NOMO-1 (cell line): Measurements from ENCODE around the gene PLCD1.

Source experiments
- DNase-seq, 2 experiments: peaks; one replicate each; lab custom pipeline; 2025; ENCODE audit not compliant: unreplicated experiment in 2 of 2; lab: John Stamatoyannopoulos, UW

Gene PLCD1

DNA sequence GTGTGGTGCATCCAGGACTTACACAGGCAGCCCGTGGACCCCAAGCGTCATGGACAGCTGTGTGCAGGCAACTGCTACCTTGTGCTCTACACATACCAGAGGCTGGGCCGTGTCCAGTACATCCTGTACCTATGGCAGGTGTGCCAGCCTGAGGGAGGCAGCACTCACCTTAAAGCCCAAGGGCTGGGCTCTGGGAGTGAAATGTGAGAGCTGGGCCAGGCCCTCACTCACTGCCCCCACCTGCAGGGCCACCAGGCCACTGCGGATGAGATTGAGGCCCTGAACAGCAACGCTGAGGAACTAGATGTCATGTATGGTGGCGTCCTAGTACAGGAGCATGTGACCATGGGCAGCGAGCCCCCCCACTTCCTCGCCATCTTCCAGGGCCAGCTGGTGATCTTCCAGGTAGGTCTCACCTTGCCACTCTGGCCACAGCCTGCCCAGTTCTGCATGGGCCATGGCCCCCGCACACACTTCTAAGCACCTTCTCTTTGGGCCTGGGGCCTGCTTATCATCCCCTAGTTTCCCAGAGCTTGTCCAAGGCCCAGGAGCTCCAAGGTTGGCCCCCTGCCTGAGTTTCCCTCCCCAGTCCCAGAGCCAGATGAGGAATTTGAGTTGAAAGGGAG, 27.9 kb downstream of the PLCD1 start:
- DNase-seq: no peak

DNA sequence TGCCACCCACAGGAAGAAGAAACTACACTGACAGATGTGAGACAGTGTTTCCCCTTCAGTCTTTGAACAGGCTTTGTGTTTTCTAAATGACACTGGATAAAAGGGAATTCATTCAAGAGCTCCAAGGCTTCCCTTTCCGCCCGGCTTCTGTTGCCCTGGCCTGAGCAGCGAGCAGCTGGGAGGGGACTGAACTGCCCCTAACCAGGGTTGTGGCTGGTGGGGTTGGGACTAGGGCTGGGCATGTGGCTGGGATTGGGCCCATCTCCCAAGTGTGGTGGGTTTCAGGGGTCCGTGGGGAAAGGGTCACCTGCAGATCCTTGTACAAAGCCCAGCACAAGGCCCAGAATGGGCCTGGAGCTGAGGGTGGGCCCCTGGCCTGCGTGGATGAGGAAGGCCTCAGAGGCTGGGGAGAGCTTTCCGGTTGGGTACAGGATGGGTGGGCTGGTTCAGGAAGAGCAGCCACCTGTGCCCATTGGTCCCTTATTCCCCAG, 28.4 kb downstream of the PLCD1 start:
- DNase-seq: no peak

DNA sequence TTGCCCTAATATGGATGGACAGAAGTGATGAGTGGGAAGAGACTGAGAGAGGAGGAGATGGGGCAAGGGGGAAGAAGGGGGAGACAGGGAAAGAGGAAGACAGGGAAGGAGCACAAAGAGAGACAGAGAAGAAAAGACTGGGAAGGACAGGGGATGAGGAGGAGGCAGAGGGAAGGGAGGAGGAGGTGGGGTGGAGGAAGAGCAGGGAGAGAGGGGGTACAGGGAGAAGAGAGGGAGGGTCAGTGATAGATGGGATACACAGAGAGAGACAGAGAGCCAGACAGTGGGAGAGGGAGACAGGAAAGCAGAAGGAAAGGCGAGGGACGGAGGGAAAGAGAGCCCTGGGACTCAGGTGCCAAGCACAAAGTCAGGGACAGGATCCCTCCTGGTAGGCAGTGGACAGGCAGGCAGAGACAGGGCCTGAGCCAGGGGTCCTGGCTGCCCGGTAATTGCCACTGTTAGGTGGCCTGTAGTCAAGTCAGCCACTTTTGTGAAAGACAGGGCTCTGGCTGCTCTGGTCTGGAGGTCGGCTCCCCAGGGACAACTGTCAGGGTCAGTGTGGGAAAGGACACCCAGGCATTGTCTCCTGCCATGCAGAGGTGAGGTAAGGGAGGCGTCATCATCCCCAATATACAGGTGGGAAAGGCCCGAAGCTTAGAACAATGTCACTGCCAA, 29.1 kb downstream of the PLCD1 start:
- no peak for DNase-seq

DNA sequence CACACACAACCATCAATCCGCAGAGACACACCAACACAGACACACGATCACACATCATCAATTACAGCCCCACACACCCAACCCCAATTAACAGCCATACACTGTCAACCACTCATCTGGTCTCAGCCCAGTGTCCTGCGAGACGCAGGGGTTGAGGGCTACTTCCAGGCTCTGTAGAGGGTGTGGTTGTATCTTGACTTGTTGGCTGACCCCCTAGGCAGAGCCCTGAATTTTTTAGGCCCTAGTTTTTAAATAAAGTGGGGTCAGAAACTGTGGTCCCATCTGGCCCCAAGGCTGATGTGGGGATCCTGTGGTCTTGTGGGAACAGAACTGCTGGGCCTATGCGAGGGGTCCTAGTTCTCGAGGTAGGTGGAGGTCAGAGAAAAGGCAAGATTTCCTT, 29.6 kb downstream of the PLCD1 start:
- DNase-seq: no peak

DNA sequence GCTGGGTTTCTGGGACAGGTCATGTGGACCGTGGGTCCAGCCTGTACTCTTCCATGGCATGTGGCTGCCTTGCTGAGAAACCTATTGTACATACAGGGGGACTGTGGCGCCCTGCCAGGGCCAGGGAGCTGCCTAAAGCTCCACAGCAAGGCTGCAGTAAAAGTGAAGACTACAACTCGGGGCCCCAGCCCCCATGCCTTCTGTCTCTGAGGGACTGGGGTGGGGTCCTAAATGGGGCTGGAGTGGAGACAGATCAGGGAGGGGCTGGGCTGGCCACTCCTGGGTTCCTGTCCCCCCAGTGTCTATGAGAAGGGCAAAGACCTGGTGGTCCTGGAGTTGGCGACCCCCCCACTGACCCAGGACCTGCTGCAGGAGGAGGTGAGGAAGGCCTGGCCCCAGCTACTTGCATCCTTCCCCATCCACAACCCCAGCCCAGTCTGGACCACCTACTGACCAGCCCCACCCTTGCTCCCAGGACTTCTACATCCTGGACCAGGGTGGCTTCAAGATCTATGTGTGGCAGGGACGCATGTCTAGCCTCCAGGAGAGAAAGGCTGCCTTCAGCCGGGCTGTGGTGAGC, 31.6 kb downstream of the PLCD1 start:
- DNase-seq: no peak

DNA sequence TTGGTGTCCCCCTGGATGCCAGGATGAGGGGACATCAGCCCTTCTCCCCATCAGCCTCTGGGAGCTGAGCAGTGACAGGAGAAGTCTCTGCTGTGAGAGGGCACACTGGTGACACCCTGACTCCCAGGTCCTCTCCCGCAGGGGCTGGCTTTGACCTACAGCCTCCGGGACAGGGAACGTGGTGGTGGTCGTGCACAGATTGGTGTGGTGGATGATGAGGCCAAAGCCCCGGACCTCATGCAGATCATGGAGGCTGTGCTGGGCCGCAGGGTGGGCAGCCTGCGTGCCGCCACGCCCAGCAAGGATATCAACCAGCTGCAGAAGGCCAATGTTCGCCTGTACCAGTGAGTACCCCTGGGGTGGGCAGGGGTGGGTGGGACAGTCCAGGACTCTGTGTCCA, 32.1 kb downstream of the PLCD1 start:
- no peak for DNase-seq

DNA sequence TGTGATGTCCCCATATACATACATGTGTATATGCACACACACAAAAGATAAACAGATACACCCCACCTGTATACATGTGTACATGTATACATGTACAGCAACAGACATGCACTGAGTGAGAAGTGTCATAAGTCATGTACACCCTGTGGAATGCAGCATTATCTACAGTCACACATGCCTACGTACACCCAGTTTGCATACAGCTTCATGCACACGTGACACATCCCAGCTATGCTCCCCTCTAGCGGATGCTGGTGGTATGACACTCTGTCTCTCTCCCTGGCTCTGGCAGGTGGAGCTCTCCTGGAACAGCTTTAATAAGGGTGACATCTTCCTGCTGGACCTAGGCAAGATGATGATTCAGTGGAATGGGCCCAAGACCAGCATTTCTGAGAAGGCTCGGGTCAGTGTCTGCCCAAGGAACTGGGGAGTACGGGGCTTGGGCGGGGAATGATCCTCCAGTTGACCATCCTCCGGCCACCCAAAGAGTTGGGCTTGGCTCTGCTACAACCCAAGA, 32.6 kb downstream of the PLCD1 start:
- peak; percentile 57 to 76 for DNase-seq

DNA sequence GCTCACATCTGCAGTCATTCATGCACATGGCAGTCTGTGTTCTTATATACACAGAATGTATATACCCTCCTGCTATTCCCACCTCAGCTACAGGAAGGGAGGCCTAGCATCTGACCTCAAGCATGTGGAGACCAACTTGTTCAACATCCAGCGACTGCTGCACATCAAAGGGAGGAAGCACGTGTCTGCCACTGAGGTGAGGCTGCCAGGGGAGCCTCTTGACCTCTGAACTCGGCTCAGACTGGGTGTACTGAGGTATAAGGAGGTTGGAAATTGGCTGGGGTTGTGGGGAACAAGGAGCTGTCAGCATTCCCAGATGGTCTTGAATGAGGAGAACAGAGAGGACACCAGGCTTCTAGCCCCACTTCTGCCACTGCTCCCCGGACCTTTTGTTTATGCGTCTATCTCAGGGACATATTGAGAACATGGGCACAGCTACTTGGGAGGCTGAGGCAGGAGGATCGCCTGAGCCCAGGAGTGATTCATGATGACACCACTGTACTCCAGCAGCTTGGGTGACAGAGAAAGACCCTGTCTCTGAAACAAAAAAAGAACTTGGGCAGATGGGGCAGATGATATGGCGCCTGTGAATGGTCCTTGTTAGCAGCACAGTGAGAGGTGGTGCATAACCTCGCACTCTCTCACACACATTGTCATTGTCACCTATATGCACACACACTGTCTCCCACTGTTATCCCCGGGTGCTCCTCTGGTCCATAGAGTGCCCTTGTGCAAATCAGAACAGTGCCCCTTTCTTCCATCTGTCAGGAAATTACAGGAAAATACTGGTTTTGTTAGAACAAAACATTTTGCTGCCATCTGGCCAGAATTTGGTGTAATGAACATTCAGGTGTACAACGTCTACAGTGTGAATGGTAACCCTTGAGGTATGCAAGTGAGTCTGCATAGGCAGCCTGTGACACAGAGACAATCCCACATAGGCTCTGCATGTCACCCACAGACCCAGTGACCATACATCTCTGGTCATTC, 33.5 kb downstream of the PLCD1 start:
- DNase-seq: no peak

DNA sequence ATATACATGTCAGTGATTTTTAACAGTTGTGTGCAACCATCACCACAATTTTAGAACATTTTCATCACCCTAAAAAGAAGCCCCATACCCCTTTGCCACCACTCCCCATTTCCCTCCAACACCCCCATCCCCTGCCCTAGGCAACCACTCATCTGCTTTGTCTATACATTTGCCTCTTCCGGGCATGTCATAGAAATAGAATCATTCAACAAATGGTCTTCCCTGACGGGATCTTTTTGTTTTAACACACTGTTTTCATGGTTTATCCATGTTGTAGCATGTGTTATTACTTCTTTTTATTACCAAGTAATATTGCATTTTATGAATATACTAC, 34.8 kb downstream of the PLCD1 start:
- DNase-seq: peak in 1 of 2 experiments; percentile 10

DNA sequence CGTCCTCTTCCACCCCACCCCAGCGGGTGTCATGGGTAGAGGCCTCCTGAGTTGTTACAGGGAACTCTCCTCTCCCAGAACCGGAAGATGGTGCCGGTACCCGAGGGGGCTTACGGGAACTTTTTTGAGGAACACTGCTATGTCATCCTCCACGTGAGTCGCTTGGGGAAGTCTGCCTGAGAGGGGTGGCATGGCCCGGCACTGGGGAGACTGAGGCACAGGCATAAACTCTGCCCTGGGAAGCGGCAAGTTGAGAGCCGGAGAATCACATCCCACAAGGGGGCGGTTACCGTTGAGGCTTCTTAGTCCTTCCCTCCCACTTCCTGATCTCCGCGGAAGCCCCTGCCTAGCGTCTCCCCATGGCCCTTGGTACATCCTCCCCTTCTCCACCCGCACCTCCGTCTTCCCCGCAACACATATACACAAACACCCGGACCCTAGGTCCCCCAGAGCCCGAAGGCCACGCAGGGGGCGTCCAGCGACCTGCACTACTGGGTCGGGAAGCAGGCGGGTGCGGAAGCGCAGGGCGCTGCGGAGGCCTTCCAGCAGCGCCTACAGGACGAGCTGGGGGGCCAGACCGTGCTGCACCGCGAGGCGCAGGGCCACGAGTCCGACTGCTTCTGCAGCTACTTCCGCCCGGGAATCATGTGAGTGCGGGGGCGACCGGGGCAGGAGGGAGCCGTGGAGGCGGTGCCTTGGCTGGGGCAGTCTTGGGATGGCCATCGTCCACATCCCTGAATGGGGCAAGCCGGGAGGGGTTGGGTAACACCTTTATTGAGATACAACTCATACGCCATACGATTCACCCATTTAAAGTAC, 35.4 kb downstream of the PLCD1 start:
- DNase-seq: peak; percentile 70 to 81

DNA sequence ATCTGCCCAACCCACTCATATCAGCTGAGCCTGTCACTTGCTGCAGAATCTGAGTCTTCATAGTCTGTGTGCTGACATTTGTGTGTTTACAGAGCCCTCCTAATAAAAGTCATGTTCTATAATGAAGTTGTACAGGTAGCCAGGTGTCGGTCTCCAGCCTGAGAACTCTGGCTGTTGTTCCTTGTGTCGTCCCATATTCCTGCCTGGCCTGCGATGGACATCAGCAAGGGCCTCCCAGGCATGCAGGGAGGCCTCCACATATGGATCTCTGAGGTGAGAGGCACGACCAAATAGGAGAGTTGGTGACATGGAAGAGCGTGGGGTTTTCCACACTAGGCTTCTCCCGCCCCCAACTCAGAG, 36.0 kb downstream of the PLCD1 start:
- DNase-seq: no peak

DNA sequence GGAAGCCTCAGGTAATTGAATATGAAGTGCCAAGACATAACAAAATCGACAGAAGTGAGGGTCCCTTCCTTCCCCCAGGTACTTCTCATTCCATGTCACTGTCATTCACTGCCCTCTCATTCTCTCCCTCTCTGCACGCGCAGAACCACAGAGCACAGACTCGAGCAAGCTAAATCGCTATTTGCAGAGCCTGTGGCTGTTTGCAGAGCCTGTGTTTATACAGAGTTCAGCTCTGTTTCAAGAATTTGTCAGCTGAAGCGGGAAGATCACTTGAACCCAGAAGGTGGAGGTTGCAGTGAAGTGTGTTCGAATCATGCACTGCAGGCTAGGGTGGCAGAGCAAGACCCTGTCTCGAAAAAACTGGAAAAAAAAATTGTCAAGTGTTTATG, 36.4 kb downstream of the PLCD1 start:
- DNase-seq: no peak

DNA sequence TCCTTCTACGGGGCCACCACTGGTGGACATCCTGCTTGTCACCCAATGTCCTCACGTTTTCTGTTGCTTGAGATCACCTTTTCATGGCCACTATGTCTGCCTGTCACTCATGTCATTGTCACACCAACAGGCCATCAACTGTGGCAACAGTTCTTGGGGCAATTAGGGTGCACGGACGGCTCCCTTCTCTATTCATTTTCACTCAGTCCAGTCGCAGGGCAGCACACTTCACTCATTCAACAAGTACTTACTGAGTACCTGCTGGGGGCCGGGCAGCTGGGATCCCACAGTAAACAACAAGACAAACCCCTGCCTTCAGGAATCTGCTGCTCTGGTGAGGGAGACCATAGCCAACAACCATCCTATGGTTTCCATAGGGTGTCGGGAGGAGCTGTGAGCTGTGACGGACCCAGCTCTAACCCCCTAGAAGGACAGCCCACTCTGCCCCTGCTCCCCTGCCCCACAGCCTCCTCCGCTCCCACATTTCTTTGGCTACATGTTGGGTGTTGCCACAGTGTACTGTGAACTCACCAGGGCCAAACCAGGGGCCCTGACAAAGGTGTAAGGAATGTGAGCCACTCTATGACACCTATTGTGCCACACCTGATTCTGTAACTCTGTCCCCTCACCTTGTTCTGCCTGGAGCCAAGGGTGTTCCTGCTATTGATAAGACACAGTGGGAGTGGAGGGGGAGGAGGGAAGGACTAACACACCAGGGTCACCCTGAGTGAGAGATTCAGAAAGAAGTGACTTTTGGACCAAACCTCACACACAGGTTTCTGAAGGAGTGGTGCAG, 37.0 kb downstream of the PLCD1 start:
- DNase-seq: no peak

DNA sequence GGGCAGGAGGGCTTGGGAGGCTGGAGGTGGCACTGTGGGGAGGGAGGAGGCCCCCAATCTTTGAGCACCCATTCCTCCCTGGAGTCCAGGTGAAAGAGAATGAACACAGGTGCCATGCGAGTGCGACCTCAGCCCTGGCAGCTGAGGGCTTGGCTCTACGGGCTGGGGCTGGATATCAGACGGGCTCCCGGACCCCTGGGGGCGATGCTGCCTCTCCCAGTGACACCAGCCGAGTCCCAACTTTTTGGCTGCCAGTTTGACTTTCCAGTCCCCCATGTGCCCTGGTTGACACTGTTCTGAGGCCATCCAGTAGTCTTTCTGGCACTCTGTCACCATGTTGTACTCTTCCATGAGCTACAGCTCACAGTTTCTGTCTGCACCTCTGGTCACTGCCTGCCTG, 37.6 kb downstream of the PLCD1 start:
- DNase-seq: no peak

DNA sequence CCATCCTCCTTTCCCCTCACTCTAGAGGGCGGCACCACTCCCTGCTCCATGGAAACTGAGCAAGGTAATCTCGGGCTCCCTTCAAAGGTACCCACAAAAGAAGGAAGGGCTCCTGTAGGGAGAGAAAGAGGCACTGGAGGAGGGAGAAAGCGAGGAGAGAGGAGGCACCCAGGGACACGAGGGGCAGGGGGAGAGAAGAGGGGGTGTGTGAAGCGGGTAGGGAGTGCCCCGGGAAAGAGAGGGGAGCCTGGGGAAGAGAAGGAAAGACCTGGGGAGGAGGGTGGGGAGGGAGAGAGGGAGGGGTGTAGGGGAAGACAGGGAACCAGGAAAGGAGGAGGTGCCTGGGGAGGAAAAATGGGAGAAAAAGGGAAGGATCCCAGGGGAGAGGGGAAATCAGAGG, 38.3 kb downstream of the PLCD1 start:
- no peak for DNase-seq

DNA sequence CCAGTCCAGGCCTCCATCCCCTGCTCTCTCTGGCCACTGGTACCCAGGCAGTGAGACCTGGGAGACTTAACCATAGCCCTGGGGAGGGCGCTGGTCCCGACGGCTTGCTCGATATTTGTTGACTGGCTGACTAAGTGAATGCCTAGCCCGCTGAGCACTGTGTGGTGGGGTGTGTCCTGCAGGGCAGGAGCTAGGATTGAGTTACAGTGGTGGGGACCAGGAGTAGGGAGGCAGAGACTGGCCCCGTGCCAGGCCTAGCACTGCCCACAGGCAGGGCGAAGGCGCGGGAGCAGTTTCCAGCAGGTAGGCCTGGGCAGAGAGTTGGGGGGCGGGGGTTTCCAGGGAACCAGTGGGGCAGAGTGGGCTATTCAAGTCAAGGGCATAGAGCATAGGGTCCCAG, 38.9 kb downstream of the PLCD1 start, which contains the start of gene VILL:
TSS of gene VILL (plus strand) at position 260 of the 400 bp plus-strand sequence. CDS start 2,887 bp downstream, outside the sequence.
- DNase-seq: no peak

DNA sequence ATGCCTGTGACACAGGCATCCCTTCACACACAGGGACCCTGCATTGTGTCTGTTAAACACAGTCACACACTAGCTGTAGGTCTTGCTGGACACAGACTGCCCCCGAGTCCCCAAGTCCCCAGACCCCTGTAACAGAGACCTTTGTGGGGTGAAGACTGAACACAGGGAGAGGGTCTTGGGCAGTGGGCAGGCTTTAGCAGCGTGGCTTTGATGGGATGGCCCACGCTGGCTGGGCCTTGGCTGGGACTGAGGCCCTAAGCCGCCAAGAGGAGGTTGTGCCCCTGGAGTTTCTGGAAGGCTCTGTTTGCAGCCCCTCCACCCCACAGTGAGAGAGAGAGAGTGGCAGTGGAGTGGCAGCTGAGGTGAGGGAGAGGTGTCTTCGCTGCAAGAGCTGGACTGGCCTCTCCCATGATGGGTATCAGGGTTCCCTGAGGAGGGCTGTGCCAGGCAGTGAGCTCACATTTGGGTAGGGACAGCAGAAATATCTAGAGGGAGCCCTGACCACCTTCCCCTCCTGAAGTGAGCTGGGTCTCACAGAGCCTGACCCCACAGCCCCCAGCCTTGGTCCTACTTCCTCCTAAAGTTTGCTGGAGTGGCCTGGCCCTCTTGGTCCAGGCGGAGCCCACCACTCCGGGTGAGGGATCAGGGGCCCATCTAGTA, 39.5 kb downstream of the PLCD1 start:
- DNase-seq: no peak

DNA sequence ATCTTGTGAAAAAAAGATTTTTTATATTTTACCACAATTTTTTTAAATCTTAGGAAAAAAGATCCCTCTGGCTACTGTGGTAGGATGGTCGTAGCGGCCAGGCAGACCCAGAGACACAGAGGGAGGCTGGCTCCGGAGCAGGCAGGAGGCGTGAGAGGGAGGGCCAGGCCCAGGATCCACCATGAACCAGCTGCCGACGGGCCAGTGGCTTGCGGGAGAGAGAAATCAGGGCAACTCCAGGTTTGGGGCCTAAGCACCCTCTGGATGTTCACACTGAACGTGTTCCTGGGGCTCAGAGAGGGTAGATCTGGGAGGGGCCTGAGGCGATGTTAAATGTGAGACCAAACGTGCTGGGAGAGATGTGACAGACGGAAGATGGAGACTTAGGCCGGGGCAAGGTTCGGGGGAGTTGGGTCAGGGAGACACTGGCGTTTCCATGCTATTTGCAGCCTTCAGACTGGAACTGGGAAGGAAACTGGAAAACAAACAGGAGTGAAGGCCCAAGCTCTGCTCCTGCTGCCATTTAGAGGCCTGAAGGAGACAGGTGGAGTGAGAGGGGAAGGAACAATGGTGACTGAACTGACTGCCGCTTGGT, 40.4 kb downstream of the PLCD1 start:
- DNase-seq: no peak
